Activated CD4-positive, alpha-beta T cell treated with anti-CD3 and anti-CD28 coated beads, Interleukin-2, amount 50 U/mL, for 4 hours (primary cell): ENCODE measurements around the gene TRAF5.
"Not testable (repeated sequence)": the region's sequence is repeated elsewhere in the genome, so short reads cannot be mapped to it uniquely, and the experiment has no call there.

Experiments
- DNase-seq, 2 experiments: peaks; one replicate each; pipeline ENCODE4 v3.0.0-alpha.2; 2020

TRAF5 gene

DNA sequence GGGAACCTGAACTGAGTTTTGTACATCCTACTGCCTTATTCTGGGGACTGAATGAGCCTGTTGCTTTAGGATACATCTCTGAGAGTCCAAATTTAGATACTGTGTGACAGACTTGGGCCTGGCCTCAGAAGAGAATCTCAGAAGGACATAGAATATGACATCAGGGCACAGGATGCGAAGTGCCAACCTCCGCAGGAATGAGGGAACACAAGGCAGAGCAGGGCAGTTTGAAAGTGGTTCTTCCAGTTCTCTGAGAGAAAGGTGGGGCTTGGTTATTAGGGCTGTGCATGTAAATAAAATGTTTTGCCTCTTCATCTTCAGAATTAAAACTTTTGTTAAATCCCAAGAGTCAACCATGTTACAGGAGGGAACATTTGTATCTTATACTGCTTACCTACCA is 23.1 kb downstream of the TRAF5 start:
- no peak for DNase-seq

DNA sequence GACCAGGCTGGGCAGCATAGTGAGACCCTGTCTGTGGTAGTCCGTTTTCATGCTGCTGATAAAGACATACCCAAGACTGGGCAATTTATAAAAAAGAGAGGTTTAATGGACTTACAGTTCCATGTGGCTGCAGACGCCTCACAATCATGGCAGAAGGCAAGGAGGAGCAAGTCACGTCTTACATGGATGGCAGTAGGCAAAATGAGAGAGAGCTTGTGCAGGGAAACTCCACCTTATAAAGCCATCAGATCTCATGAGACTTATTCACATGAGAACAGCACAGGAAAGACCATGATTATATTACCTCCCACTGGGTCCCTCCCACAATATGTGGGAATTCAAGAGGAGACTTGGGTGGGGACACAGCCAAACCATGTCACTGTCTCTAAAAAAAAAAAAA is 25.4 kb downstream of the TRAF5 start:
- not testable (repeated sequence) for DNase-seq

DNA sequence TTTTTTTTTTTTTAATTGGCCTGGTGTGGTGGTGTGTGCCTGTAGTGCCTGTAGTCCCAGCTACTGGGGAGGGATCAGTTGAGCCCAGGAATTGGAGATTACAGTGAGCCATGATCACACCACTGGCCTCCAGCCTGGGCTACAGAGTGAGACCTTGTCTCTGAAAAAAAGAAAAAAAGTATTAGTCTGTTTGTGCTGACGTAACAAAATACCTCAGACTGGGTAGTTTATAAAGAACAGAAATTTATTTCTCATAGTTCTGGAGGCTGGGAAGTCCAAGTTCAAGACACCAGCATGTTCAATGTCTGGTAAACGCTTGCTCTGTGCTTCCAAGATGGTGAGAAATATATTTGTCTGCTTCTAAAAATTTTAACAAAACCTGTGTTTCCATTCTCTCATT is 25.8 kb downstream of the TRAF5 start:
- no peak for DNase-seq

DNA sequence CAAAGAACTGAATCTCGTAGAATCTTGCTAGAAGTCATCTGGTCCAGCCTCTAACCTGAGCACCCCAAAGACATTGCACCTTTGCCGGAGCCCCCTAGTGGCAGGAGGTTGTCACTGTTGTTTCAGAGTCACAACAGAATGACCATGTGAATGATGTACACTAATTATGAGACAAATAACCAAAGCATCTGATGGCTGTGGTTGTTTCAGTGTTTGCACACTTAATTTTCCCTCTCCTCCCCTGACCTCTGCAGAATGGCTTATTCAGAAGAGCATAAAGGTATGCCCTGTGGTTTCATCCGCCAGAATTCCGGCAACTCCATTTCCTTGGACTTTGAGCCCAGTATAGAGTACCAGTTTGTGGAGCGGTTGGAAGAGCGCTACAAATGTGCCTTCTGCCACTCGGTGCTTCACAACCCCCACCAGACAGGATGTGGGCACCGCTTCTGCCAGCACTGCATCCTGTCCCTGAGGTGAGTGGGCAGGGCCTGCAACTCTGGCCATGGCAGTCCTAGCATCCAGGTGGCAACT is 26.4 kb downstream of the TRAF5 start:
- DNase-seq = peak; percentile 59 to 63

DNA sequence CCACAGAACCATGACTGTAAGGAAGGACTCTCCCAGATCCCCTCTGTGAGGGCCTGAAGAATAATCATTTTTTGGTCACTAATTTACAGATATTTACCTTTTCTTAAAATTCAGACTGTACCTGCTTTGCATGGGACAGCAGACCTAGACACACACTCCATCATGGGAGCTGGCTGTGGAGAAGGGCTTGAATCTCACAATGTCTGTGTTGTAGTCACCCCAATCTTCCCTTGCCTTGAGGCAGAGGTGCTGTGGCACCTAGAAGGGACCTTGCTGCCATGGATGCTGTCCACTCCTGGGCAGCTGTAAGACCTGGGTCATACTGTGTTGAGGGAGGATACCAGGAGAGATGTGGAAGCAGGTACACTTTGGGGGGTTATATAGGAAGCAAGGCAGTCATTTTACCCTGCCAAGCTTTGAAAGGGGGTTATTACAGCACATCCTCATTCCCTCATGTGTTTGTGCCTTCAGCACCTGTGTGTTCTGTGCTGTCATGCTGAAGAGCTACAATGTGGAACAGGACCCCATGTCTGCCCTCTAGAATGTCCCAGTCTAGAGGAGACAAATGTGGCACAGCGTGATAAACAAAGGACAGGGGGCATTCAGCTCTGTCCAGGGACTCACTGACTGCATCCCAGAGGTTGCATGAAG is 27.1 kb downstream of the TRAF5 start:
- DNase-seq = no peak

DNA sequence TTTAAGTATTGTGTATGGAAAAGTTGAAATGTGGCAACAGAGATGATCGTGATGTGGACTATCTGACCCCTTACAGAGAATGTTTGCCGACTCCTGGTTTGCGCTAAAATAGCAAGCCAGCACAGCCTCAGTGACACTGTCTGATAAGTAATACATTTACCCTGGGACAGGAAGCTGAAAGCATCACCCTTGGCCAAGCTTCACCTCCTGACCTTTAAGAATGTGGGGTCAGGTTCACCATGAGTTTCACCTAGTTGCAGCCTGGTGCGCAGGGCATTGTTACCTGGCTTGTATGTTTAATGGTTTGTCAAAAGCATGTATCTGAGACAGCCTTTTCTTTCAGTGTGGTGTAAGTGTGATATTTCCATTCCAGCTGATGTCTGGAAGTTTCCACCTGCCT is 29.2 kb downstream of the TRAF5 start:
- no peak for DNase-seq

DNA sequence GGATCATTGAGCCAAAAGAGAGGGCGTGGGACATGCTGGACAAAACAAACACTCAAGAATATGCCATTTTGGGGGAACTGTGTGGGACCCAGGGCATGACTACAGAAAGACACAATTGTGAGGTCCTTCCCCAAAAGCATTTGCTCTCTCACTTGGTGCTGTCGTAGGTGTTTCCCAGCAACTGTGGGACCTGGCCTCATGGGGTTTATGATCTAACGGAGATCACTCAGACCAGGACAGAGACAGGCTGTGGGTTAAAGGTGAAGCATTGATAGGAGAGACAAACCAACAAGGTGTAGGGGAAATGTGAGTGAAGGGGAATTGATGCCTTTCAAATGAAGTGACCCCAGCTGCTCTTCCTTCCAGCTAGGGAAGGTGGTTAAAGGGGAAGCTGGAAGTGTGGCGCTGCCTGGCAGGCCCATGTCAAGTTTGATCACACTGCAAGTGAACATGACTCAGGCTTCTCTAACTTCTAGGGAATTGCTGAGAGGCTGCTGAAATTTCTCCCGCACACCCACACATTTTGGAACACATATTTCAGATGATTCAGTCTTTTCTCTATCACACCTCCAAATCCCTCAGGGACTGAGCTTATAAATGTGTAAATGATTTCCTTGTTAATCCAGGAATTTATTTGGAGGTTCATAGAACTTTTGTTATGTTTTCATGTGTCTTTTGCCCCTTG is 30.2 kb downstream of the TRAF5 start:
- DNase-seq = no peak

DNA sequence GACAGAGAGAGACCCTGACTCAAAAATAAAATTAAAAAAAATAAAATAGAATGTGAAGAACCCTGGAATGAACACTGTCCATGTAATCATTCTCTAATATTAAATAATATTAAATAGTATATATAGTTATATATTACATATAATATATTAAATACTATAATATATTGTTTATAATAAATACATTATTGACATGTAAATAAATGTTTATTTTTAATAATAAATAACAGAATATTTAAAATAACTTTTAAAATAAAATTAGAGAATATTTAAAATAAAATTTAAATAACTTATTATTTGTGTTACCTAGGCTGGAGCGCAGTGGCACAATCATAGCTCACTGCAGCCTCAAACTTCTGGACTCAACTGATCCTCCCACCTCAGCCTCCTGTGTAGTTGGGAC is 32.1 kb downstream of the TRAF5 start:
- no peak for DNase-seq

DNA sequence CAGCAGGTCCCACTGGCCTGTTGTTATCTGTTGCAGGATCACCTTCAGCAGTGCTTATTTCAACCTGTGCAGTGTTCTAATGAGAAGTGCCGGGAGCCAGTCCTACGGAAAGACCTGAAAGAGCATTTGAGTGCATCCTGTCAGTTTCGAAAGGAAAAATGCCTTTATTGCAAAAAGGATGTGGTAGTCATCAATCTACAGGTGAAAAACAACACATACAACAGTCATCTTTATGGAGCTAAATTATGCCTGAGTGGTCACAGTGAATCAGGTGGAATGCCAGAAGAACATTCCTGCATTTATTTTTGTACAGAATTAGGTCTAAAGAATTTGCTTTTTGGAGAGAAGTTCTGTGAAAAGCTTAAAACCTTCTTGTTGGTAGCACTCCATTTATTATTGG is 33.2 kb downstream of the TRAF5 start:
- DNase-seq = no peak

DNA sequence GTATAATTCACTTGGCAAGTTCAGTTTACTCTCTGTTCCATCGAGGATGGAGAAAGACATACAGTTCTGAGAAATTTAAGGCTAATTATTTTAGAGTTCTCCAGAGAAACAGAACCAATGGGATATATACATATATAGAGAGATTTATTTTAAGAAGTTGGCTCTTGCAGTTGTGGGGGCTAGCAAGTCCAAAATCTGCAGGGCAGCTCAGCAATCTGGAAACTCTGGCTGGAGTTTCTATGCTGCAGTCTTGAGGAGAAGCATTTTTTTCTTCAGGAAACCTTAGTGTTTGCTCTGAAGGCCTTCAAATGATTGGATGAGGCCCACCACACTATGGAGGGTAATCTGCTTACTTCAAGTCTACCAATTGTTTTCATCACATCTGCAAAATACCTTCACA is 34.6 kb downstream of the TRAF5 start:
- DNase-seq = no peak

DNA sequence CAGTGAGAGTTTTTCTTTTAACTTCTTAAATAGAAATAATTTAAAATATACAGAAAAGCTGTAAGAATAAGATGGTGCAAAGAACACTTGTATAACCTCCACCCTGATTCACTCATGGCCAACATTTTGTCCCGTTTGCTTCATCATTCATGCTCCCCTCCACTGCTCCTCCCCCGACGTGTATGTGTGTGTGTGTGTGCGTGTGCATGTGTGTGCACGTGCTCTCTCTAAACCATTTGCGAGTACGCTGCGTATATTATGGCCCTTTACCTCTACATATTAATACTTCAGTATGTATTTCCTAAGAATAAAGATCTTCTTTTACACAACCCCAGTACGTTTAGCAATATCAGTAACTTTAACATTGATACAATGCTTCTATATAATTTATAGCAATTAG is 43.0 kb downstream of the TRAF5 start:
- DNase-seq = no peak

DNA sequence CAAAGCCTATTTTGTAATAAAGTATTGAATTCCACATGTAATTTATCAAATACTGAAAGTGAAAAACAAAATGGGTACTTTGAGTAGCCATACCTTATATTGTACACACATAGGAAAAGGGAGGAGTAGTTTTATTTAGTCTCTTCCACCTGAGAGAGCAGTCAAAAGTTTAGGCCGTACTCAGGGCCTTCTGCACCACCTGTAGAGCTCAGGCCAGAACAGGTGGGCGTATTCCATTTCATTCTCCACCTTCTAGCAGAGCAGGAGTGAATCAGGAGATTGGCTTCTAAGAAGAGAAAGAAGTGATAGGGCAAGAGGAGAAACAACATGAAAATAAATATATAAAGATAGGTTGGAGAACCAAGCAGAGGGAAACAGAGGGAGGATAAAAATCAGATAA is 44.0 kb downstream of the TRAF5 start:
- DNase-seq = no peak

DNA sequence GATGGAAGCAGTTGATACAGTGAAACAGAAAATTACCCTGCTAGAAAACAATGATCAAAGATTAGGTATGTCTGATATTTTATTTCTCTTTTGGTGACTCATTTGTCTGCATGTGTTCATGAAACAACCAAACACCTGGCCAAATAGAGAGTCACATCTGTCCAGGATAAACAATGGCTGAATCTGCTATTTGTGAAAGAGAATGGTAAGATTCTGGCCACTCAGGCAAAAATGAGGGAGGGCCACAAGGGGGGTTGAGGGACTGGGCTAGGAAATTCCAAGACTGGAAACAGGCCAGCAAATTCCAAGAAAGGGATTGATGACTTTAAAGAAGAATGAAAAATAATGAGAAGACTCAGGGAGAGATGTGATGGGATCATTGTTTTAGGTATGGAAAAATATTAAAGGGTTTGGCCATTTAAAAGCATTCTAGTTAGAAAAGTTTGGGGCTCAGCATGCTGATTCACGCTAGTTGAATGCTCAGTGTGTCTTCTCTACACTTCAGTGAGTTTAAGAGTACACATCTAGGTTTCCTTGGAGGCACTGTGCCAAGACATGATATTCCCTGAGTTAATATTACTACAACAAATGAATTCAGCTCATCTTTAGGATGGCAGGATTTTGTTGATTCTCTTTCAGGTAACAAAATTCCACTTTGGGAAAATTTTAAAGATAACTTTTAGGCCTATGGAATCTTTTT is 44.9 kb downstream of the TRAF5 start:
- DNase-seq = no peak

DNA sequence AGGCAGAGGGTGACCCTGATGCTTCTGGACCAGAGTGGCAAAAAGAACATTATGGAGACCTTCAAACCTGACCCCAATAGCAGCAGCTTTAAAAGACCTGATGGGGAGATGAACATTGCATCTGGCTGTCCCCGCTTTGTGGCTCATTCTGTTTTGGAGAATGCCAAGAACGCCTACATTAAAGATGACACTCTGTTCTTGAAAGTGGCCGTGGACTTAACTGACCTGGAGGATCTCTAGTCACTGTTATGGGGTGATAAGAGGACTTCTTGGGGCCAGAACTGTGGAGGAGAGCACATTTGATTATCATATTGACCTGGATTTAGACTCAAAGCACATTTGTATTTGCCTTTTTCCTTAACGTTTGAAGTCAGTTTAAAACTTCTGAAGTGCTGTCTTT is 45.8 kb downstream of the TRAF5 start:
- DNase-seq = no peak

DNA sequence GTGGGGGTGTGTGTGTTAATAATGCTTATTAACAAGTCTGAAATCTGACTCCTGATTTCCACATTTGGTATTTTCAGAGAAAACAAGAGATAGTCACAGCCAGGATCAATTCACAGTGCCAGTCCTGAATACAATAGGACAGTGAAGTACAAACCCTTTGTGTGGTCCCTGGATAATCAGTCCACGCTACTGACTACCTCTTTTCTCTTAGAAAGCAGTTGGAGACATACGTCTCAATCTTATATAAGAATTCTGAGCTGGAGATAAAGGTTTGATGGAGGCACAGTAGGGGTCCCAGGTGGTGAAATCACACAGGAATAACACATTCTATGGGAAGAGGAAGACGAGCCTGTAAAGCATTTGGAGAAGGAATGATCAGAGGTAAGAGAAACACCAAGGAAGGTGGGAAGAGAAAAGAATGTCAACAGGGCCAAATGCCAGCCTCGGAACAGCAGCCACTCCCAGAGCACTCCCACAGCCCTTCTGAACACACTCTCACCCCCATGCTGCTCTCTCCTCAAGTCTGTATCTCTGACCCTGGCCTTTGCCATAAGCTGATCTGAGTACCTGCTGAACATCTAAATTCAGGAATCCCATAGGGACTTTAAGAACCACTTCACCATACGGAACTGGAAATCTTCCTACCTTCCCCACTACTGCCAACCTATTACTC is 48.6 kb downstream of the TRAF5 start:
- no peak for DNase-seq

DNA sequence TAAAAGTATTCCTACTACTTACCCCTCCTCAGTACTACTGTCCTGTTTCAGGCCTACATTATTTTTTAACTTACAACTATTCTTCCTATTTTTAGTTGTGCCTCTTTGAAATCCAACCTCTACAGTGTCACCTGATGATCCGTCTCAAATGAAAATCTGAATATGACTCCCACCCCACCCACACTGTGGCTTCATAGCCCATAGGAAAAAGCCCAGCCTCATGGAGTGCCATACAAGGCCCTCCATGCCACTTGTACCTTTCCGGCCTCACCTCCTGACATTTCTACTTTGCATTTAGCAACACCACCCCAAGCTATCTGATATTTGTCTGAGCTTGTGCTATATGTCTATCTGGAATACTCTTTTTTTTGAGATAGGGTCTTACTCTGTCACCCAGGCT is 49.3 kb downstream of the TRAF5 start:
- DNase-seq = no peak

DNA sequence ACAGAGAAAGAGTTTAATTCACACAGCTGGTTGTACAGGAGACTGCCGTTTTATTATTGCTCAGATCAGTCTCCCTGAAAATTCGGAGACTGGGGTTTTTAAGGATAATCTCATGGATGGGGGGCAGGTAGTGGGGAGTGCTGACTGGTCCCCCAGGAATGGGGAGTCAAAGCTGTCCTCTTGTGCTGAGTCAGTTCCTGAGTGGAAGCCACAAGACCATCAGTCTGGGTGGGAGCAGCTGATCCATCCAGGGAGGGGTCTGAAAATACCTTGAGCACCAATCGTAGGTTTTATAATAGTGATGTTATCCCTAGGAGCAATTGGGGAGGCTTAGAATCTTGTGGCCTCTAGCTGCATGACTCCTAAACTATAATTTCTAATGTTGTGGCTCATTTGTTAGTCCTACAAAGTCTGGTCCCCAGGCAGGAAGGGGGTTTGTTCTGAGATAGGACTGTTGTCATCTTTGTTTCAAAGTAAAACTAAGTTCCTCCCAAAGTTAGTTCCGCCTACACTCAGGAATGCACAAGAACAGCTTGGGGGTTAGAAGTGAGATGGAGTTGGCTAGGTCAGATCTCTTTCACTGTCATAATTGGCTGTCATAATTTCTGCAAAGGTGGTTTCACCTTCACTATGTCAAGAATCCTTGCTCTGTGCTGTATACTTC is 50.3 kb downstream of the TRAF5 start:
- DNase-seq = no peak

DNA sequence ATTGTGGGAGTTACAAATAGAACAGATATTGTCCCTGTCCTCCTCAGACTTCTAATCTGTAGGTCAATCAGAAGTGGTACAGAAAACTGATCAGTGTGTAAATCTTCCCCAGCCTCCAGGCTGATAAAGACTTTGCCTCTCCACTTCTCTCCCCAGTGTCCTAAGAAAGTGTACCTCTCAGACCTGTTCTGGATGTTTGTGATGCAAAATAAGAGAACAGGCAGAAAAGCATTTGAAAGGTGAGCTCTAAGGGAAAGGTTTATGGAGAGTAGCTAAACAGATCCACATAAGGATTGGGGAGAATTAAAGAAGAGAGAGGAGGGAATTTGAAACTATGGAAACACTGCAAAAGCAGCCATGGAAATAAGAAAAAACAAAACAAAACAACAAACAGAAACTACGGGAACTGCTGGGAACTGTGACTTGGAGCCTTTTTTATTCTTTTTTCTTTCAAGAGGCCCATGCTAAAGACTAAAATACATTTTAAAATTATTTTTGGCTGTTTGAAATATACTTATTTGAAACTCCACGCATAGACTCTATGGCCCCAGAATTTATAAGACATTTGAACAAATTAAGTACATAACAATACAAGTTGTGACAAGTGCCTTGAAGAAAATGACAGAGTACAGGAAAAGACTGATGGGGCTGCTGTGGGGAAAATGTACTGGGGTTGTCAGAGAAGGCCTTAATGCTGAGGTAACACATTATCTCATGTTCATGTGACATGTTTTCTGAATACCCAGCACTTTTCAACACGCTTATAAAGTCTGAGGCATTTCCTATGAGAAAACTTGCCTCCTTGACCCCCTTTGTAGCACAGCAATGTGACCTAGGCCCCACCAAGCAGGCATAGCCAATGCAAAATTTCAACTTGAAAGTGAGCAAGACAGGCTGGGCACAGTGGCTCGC is 51.2 kb downstream of the TRAF5 start:
- no peak for DNase-seq

DNA sequence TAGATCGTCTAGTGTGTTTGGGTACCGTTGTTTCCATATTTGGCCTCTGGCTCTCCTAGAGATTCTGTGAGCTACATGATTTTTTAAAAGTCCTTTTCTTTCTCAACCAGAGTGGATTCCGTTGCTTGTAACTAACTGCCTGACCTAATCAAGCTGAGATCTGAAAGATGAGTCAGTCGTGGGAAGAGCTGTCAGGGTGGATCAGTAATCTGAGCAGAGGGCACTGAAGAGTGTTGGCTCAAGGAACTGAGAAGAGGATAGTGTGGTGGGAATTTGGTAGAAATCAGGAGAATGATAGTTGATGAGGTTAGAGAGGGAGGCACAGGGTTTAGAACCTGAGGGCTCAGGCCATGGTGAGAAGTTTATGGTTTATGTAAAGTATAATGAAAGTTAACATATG is 52.2 kb downstream of the TRAF5 start:
- no peak for DNase-seq

DNA sequence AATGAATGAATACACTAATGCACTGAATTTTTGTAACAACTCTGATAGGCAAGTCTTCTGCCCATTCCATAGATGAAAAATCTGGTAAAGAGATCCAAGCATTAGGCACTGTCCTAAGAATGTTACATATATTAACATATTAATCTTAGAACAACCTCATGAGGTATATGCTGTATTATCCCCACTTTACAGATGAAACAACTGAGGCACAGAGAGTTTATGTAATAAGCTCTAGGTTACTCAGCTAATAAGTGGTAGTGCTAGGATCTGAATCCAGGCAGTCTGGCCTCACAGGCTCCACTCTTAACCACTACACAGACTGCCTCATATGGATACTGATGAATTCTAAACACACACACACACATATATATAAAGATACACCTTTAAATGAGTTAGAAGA is 52.8 kb downstream of the TRAF5 start:
- no peak for DNase-seq

DNA sequence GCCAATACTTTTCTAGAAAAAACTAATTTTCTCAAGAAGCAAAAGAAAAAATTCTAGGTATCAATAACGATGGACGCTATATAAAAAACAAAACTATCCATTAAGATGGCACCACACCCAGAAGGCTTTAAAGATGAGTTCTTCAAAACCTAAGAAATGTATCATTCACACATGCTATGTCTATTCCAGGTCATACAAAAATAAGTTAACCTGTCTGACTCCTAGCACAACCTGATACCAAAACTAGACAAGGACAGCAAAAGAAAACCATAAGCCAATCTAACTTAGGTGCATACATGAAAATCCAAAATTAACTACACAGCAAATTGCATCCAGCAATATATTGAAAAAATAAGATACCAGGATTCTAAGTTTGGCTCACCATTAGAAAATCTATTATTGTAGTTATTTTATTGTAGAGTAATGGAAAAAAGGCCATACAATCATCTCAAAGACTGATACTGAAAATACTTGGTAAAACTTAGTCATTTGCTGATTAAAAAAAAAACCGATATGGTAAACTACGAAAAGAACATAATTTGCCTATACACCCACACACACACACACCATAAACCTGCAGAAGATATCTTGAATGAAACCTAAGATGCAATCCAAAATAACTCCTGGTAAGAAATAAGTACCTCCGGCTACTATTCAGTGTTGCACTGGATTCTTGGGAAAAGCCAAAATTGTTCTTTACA is 55.0 kb downstream of the TRAF5 start:
- no peak for DNase-seq
